ENCODE results near the gene STYXL2. TPM values are rescaled to one million over a fixed set of nuclear protein-coding genes. Genes with fewer than 3 reads are reported as not detected.

The STYXL2 gene
- total and polyA plus RNA-seq, 10 donors = not detected

DNA sequence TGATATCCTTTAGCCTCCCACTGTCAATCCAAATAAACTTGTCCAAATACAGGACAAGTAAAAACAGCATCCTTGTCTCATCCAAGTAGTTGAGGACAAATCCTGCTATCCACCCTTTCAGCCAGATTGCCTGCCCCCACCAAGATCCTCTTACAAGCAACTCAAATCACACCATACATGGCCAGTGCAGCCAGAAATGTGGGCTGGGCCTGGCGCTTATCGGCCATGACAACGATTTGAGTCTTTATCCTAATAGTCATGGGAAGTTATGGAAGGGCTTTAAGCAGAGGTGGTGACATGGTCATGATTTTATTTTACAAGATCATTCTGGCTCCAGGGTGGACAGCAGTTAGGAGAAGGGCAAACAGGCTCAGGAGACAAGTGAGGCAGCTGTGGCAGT, 10.0 kb upstream of the STYXL2 start:
- Histone ChIP-seq H3K27ac (no peak overlapping the region), H3K27me3 (replicated peaks in 1 of 7) (peaks cover 0 to 13% (median 0%) of the 10 kb centered on the region in 7 donors), H3K4me3 (no peak overlapping the region), H3K9me3 (no peaks in the 10 kb centered on the region), H3K36me3 (no peaks in the 10 kb centered on the region), H3K4me1 (no peaks in the 10 kb centered on the region)
- no peak for TF ChIP-seq POLR2AphosphoS5 (IDR thresholded peaks at IDR 0.05)
- no peak for TF ChIP-seq POLR2A (IDR thresholded peaks at IDR 0.05)
- TF ChIP-seq, protein P1, sequence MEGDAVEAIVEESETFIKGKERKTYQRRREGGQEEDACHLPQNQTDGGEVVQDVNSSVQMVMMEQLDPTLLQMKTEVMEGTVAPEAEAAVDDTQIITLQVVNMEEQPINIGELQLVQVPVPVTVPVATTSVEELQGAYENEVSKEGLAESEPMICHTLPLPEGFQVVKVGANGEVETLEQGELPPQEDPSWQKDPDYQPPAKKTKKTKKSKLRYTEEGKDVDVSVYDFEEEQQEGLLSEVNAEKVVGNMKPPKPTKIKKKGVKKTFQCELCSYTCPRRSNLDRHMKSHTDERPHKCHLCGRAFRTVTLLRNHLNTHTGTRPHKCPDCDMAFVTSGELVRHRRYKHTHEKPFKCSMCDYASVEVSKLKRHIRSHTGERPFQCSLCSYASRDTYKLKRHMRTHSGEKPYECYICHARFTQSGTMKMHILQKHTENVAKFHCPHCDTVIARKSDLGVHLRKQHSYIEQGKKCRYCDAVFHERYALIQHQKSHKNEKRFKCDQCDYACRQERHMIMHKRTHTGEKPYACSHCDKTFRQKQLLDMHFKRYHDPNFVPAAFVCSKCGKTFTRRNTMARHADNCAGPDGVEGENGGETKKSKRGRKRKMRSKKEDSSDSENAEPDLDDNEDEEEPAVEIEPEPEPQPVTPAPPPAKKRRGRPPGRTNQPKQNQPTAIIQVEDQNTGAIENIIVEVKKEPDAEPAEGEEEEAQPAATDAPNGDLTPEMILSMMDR (IDR thresholded peaks at IDR 0.05 in 8 of 11, conservative IDR thresholded peaks at IDR 0.05 in 3 of 11) = no peak
- no peak for DNase-seq
- intact Hi-C loops (cut with DNase I; ENCODE audit: low total_unique reads) = no loop called here
- WGBS, 5 donors = 69 to 95% (median 84%) methylated on average over 3 of the region's 3 CpGs

DNA sequence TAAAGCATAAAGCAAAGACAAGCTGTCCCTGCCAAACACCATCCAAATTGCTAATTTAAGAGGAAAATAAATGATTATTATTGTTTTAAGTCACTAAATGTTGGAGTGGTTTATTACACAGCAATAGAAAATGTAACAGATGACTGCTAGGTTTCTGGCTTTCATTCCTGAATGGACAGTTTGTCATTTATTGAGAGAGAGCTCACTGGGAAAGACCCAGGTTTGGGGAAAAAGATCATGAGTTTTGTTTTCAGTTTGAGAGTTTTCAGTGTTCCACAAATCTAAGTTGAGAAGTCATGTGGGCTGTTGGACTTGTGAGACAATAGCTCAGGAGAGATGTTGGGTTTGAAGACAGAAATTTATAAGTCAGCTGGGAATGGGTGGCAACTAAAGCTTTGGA, 9.1 kb upstream of the STYXL2 start:
- H3K27ac ChIP-seq = no peak overlapping the region
- peaks cover 0 to 13% (median 0%) of the 10 kb centered on the region in 7 donors for H3K27me3 ChIP-seq (replicated peaks in 1 of 7)
- intact Hi-C loops (cut with DNase I; ENCODE audit: low total_unique reads) = no loop called here
- TF ChIP-seq POLR2AphosphoS5 (IDR thresholded peaks at IDR 0.05) = no peak
- TF ChIP-seq, protein P1 (IDR thresholded peaks at IDR 0.05 in 8 of 11, conservative IDR thresholded peaks at IDR 0.05 in 3 of 11) = no peak
- no peak for TF ChIP-seq POLR2A (IDR thresholded peaks at IDR 0.05)
- H3K9me3 ChIP-seq = no peaks in the 10 kb centered on the region
- H3K4me3 ChIP-seq = no peak overlapping the region
- peaks cover 0 to 3% (median 0%) of the 10 kb centered on the region in 6 donors for H3K4me1 ChIP-seq
- no peaks in the 10 kb centered on the region for H3K36me3 ChIP-seq
- no peak for DNase-seq

DNA sequence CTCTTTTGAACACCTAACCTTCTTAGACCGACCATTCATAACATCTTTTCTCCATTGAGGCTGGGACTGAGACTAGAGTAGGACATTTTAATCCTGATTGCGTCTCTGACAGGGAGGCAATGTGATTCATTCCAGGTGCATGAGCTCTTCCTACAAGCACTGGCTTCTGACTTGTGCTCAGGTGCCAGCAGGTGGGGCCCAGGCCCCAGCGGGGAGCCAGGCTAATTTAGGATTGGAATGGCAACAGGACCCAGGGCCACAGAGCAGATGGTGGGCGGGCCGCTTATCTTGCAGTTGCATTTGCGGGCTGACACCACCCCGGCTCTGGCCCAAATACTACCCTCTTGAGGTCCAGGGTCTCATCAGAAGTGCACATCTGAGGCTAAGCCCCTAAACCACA, 7.8 kb upstream of the STYXL2 start:
- 85 to 96% (median 92%) methylated on average over 6 to 7 of the region's 7 CpGs for WGBS, 5 donors
- H3K9me3 ChIP-seq = no peaks in the 10 kb centered on the region
- intact Hi-C loops (cut with DNase I; ENCODE audit: low total_unique reads) = no loop called here

DNA sequence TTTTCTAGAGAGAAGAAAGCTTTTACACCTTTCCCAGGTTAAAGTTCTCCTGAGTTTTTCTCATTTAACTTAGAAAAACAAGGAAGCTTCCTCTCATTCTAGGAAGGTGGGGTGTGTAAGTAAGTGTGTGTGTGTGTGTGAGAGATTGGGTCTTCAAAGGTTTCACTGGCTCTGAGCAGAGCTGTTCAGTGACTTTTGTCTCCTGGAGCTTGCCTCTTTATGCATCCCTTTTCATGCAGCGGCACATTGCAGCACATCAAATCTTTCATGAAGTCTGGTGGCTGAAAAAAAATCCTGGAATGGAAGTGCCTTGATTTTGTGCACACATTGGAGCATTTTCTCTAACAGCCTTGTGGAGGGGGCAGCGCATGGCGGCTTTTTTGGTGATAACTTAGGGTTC, 7.1 kb upstream of the STYXL2 start:
- Histone ChIP-seq H3K4me3 (no peak overlapping the region), H3K9me3 (no peaks in the 10 kb centered on the region), H3K4me1 (peaks cover 0 to 17% (median 2%) of the 10 kb centered on the region in 6 donors), H3K27me3 (replicated peaks in 1 of 7) (peaks cover 0 to 10% (median 0%) of the 10 kb centered on the region in 7 donors), H3K27ac (no peak overlapping the region), H3K36me3 (no peaks in the 10 kb centered on the region)
- TF ChIP-seq POLR2A (IDR thresholded peaks at IDR 0.05) (no peak), POLR2AphosphoS5 (IDR thresholded peaks at IDR 0.05) (no peak)
- TF ChIP-seq, protein P1 (IDR thresholded peaks at IDR 0.05 in 8 of 11, conservative IDR thresholded peaks at IDR 0.05 in 3 of 11) = no peak
- 56 to 97% (median 91%) methylated on average over 3 of the region's 3 CpGs for WGBS, 5 donors
- intact Hi-C loops (cut with DNase I; ENCODE audit: low total_unique reads) = no loop called here
- no peak for DNase-seq

More for the DNA sequence above, 7.8 kb upstream of the STYXL2 start:
- Histone ChIP-seq H3K4me3 (no peak overlapping the region), H3K4me1 (peaks cover 0 to 16% (median 2%) of the 10 kb centered on the region in 6 donors), H3K36me3 (no peaks in the 10 kb centered on the region), H3K27me3 (replicated peaks in 1 of 7) (peaks cover 0 to 13% (median 0%) of the 10 kb centered on the region in 7 donors), H3K27ac (no peak overlapping the region)
- TF ChIP-seq, protein P1 (IDR thresholded peaks at IDR 0.05 in 8 of 11, conservative IDR thresholded peaks at IDR 0.05 in 3 of 11) = no peak
- TF ChIP-seq POLR2A (IDR thresholded peaks at IDR 0.05) (no peak), POLR2AphosphoS5 (IDR thresholded peaks at IDR 0.05) (no peak)
- DNase-seq = no peak

Measured in spleen (tissue), 11 donors.